ENCODE data around the gene DCC.

- TF ChIP-seq POLR2AphosphoS5 (IDR thresholded peaks at IDR 0.05; ENCODE audit: borderline replicate concordance, low read depth, low read length) = no peak
- no peak for TF ChIP-seq EZH2 (IDR thresholded peaks at IDR 0.05)
- no peak for TF ChIP-seq FOXP2 (optimal IDR thresholded peaks at IDR 0.05; ENCODE audit: control extremely low read depth, extremely low read length, insufficient read depth)
Observed at GRCh38 chr18:52582061-52582460, 242.1 kb downstream of the DCC start.

All from SK-N-MC (cell line).